Ureter (tissue), 1 donor: ENCODE measurements around the gene ZNF319. TPM values are rescaled to one million over a fixed set of nuclear protein-coding genes. Genes with fewer than 3 reads are reported as not detected.

Source experiments
- DNase-seq: peaks from one replicate; pipeline ENCODE4 v3.0.0-alpha.2; 2020; ENCODE audit warnings: low spot score
- total RNA-seq: library from RNA; stranded (reverse); gene quantifications from one replicate; pipeline ENCODE4 v1.2.4, GENCODE V29; 2023
- donor health status: DM: yes; HTN: yes; CAD: no.

The ZNF319 gene
- total RNA-seq, 1 donor from 2014 or later = 24.7 TPM

GRCh38 chr16:57956270-57956808, 44.1 kb downstream of the ZNF319 start:
- no peak for DNase-seq

DNA sequence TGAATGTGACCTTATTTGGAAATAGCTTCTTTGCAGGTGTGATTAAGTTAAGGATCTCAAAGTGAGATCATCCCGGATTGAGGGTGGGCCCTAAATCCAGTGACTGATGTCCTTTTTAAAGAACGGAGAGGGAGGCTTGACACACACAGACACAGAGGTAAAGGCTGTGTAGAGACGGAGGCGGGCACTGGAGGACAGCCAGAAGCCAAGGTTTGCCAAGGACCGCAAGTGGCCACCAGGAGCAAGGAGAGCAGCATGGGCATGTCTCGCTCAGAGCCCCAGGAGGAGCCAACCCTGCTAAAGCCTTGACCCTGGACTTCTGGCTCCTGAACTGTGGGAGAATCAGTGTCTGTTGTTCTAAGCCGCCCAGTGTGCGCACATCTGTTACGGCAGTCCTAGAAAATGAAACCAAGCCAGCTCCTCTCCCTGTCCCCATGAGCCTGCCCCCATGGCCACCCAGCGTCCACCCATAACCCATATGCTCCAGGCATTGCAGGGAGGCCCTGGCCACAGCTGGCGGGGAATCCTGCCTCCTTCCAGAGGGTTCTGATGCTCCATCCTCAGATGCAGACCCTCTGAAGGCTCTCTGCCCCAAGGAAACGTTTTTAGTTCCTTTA, 44.8 kb downstream of the ZNF319 start:
- no peak for DNase-seq

- DNase-seq = no peak
These were observed 46.6 kb downstream of the ZNF319 start for GRCh38 chr16:57953857-57954256.

GRCh38 chr16:57952909-57953308, 47.6 kb downstream of the ZNF319 start:
- no peak for DNase-seq

DNA sequence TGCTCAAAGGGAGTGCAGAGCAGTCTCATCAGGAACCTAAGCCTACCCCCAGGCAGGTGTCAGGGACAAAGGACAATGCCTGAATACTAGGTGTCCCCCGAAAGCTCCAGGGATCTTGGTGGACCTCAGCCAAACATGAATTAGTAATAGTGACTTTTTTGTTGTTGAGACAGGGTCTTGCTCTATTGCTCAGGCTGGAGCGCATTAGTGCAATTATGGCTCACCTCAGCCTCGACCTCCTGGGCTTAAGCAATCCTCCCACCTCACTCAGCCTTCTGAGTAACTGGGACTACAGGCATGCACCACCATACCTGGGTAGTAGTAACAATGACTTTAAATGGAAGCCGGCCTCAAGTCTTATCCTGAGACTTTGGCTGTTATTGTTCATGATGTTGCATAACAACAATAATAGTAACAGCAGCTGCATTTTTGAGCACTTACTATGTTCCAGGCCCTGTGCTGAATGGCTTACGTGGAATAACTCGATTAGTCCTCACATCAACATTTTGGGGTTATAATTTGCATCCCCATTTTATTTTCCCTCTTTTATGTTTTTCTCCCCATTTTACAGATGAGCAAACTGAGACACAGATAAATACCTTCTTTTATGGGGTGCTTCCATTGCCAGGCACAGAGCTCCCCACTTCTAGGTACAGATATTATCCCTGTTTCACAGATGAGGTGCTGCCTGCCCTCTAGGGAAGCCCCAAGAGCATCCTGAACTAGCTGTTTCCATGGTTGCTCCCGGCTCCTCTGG, 49.1 kb downstream of the ZNF319 start:
- no peak for DNase-seq

GRCh38 chr16:57950382-57950781, 50.1 kb downstream of the ZNF319 start:
- no peak for DNase-seq

- no peak for DNase-seq
These were observed 50.8 kb downstream of the ZNF319 start for GRCh38 chr16:57949595-57950238.

GRCh38 chr16:57949013-57949412, 51.5 kb downstream of the ZNF319 start:
- no peak for DNase-seq

- no peak for DNase-seq
These were observed 52.4 kb downstream of the ZNF319 start for GRCh38 chr16:57948027-57948426.

GRCh38 chr16:57947261-57947660, 53.2 kb downstream of the ZNF319 start:
- no peak for DNase-seq

DNA sequence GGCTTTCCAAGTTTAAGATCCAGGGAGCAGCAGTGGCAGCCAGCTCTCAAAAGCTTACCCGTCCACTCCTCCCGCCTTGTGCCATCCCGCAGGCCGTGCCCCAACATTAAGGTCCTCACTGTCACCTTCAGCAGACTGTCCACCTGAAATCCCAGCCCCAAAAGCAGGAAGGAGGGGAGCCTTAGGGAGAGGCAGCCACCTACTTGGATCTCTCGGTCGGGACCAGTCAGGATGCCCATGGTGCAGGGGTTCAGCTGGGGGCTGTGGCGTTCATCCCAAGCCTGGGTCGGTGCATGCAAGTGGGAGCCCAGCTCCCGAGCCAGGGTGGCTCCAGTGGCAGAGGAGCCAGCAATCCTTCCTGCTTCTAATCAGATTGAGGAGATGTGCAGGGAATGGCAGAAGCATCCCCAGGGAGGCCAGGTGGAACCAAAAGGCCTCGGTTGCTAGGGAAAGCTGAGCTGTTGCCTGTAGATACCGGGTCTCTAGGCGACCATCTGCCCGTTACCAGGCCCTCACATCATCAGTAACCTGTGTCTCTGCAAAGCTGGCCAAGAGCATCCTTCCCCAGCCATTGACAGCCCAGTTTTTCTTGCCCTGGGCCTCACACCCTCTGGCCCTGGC, 54.2 kb downstream of the ZNF319 start:
- no peak for DNase-seq

- DNase-seq = no peak
These were observed 54.7 kb downstream of the ZNF319 start for GRCh38 chr16:57945740-57946138.

DNA sequence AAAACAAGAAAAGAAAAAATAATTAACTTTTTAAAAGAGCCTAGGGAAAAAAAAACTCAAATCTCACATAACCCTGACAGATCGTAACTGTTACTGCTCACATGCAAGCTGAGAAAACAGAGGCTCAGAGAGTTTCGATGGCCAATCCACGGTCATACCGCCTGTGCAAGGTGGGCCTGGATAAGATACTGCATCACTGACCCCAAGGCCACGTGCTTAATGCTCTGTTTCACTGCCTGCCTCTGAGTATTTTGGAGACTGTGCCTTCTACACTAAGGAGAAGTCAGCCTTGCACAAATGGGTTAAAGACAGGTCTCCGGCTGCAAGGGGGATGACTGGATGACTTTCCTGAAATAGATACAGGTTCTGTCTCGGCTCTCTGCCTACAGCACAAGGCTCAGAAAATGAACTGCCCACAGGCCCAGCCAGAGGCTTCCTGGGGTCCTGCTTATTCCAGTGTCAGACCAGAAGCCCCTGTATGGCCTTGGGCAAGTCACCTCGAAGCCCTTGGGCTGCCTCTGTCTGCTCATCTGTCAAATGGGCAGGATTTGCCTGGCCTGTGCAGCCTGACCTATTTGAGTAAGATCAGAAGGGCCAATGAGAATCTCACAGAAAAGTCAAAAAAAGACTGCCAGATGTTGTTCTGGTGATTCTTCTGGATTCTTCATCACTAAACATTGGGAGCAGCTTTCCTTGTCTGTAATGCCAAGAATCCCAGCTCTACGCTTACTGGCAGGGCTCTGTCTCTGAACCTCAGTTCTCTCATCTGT, 55.3 kb downstream of the ZNF319 start:
- no peak for DNase-seq

Other genes starting within 250 kb of the ZNF319 start
- 117 TPM for gene KIFC3, start 198.2 kb downstream of the ZNF319 start, total RNA-seq
- 1.5 TPM for gene CNGB1, start 29.5 kb downstream of the ZNF319 start, total RNA-seq
- gene USB1, start 735 bp upstream of the ZNF319 start, total RNA-seq = 50.5 TPM
- 15.4 TPM for gene MMP15, start 25.1 kb upstream of the ZNF319 start, total RNA-seq
- gene CFAP20, start 128.7 kb upstream of the ZNF319 start, total RNA-seq = 26.4 TPM
- gene CSNK2A2, start 197.4 kb upstream of the ZNF319 start, total RNA-seq = 64.1 TPM